ENCODE results near the gene SUPT5H.
"Not testable (repeated sequence)": the region's sequence is repeated elsewhere in the genome, so short reads cannot be mapped to it uniquely, and the experiment has no call there.

The SUPT5H gene

DNA sequence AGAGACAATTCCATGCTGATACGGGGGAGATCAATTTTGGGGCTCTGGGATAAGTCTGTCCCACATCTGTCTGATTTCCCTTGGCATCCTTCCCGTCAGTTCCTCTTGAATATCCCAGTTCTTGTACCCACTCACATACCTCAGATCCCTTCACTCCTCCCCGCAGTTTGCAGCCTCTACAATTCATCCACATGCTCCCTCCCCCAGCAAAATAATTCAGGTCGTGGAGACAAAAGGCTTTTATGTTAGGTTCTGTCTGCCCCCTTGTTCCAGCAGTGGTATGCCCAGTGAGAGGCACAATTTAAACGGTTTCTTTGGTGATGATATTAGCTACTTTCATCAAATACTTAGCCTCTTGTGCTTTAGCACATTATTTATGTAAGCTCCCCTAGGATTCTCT lies 19.2 kb upstream of the SUPT5H start:
- DNase-seq, result no peak

GRCh38 chr19:39427707-39428106 lies 17.7 kb upstream of the SUPT5H start:
- DNase-seq, result no peak

DNA sequence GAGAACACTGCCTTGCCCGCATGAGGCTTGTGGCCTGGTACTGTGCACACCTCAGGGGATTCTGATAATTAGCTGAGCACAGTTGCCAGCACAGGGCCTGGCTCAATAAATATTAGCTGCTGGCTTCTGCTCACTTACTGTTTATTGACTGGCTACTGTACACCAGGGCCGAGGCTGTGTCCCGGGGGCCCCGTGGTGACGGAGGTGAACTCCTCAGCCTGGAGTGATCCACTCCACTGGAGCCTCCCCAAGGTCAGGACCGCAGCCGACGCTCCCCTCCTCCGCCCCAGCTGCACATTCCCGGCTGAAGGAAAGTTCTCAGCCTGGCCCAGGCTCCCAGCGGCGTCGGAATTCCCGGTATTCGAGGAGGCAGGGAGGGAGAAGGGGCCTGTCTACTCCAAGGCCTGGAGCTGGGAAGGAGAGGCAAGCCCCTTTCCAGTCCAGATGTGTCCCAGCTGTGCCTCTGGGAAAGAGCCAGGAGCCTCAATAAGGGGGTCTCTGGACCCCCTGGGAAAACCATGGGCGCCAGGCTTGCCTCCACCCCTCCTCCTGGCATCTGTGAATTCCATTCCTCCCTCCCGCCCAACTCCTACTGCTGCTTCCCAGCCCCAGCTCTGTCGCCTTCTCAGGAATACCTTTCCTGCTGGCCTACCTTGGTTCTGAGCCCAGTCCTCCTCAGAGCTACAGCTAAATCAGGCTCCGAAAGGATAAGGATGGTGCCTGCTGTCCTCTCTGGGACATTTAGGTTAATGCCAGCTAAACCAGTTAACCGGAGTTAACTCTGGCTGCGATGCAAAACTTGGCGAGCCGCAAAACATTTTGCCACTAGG lies 16.9 kb upstream of the SUPT5H start:
- DNase-seq, result no peak

- DNase-seq, result no peak
Observed at GRCh38 chr19:39430675-39431593, 14.4 kb upstream of the SUPT5H start.

GRCh38 chr19:39432677-39433025 lies 12.7 kb upstream of the SUPT5H start:
- no peak for DNase-seq

DNA sequence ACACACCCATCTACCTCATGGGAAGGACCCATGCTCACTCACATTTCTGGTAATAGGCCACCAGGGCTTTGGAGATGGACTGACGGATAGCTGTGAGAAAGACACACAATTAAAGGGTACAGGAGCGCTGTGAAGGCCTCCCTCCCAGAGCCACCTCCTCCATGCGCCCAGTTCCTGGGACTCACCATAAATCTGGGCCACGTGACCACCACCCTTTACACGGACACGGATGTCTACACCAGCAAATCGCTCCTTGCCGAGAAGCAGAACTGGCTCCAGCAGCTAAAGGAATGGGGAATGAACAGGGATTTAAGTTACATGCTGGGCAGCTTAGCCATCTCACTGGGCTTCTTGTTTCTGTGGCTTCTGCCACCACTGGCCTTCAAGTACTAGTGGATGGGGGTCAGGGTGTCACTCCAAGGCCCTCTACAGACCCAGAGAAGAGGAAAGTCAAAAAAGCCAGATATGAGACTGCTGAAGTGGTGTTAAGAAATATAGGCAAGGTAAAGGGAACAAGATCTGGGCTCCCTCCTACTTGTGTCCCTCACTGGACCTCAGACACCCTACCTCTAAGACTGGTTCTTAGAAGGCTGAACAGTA lies 11.8 kb upstream of the SUPT5H start:
- no peak for DNase-seq

DNA sequence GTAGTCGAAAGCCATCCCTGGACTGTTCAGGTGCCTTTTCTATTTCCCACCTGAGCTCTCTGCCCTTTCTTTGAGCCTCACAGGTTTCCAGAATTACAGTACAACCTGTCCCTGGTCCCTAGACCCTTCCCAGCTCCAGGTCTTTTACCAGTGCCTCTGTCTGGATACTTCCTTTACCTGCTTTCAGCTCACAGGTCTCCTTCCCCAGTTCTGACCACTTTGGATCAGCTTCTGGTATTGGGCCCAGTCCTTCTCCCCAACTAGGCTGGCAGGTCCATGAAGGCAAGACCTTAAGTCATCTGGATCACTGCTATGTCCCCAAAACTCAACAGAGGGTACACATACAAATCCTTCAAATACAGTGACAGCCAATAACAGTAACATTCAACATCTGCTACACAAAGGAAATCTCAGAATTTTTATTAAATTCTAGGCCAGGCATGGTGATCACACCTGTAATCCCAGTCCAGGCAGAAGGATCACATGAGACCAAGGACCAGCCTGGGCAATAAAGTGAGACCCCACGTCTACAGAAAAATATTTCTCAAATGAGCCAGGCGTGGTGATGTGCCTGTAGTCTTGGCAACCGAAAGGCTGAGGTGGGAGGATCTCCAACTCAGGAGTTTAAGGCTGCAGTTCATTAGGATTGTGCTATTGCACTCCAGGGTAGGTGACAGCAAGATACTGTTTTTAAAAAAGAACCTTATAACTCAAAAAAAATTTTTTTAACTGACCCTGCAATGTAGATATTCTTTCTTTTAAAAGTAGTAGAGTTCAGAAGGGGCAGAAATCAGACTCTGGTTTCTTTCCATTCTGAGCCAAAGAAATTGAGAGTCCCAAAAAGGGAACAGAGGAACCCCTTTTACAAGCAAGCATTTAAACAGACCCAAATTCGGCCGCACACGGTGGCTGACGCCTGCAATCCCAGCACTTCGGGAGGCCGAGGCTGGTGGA lies 11.0 kb upstream of the SUPT5H start:
- no peak for DNase-seq

GRCh38 chr19:39435499-39436349 lies 9.7 kb upstream of the SUPT5H start, which contains the start of gene RPS16:
Gene RPS16, minus strand, starts transcription at chr19:39435949. Its CDS starts 54 bp downstream, at chr19:39435895.
- DNase-seq, result peak; percentile 98

- DNase-seq, result no peak
Observed at GRCh38 chr19:39436350-39436716, 9.0 kb upstream of the SUPT5H start.

DNA sequence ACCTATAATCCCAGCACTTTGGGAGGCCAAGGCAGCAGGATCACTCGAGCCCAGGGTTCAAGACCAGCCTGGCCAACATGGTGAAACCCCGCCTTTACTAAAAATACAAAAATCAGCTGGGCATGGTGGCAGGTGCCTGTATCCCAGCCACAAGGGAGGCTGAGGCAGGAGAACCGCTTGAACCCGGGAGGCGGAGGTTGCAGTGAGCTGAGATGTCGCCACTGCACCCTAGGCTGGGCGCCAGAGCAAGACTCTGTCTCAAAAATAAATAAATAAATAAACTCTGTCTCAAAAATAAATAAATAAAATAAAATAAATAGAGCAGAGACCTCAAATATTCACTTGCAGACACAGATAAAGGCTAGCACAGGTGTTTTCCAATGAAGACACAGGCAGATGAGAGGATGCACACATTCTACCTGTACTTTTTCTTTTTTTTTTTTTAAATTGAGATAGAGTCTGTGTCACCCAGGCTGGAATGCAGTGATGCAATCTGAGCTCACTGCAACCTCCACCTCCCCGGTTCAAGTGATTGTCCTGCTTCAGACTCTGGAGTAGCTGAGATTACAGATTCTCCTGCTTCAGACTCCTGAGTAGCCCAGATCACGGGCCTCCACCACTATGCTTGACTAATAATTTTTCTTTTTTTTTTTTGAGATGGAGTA lies 7.0 kb upstream of the SUPT5H start:
- DNase-seq, result no peak

GRCh38 chr19:39444598-39445195 lies 685 bp upstream of the SUPT5H start:
- DNase-seq, result no peak

DNA sequence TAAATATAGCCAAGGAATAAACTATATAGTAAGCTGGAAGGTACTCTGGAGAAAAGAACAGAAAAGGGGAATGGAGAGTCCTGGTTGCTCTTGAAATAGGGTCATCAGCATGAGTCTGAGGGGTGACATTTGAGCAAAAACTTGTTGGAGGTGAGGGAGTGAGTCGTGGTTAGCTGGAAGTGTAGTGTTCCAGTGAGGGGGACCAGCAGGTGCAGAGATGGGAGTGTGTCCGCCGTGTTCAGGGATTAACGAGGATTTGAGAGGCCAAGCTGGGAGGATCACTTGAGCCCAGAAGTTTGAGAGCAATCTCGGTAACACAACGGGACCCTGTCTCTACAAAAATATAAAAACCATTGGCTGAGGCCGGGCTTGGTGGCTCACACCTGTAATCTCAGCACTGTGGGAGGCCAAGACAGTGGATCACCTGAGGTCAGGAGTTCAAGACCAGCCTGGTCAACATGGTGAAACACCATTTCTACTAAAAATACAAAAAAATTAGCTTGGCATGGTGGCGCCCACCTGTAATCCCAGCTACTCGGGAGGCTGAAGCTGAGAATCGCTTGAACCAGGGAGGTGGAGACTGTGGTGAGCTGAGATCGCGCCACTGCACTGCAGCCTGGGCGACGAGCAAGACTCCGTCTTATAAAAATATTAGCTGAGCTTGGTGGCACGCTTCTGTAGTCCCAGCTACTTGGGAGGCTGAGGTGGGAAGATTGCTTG lies 1.1 kb downstream of the SUPT5H start:
- DNase-seq, result no peak

- no peak for DNase-seq
Observed at GRCh38 chr19:39448271-39448670, 2.9 kb downstream of the SUPT5H start.

DNA sequence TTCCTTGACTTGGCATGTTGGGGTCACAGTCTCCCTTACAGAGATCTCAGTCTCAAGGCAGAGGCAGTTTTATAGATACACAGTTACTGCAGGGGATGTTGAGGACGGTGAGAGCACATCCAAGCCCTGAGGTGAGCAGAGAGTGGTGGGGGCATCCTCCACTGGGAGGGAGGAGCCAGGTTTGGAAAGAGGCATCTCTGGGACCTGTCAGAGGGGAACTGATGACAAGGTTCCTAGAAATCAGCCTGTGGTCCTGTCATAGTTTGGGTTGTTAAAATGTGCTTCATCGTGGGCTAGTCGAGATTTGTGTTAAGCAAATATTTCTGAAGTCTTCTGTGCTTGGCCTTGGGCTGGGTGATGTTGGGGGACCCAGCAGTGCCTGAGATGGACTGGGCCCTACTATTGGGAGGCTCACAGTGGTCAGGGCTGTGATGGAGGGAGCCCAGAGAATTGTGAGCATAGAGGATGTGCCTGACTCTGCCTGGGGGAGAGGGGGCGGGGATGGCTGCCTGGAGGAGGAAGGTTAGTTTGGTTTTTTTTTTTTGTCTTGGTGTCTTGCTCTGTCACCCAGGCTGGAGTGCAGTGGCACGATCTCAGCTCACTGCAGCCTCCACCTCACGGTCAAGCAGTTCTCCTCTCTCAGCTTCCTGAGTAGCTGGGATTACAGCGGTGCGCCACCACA lies 3.9 kb downstream of the SUPT5H start:
- no peak for DNase-seq

GRCh38 chr19:39451257-39451656 lies 5.9 kb downstream of the SUPT5H start:
- DNase-seq, result not testable (repeated sequence)

GRCh38 chr19:39463403-39463802 lies 18.0 kb downstream of the SUPT5H start:
- no peak for DNase-seq

GRCh38 chr19:39465956-39466747 lies 20.8 kb downstream of the SUPT5H start:
- DNase-seq, result no peak

- DNase-seq, result no peak
Observed at GRCh38 chr19:39467941-39468340, 22.6 kb downstream of the SUPT5H start.
